SK-N-SH treated with all-trans-retinoic acid at 6 μM for 48 hours (cell line): ENCODE data around the gene CYP24A1.

Source experiments
- ARNTL ChIP-seq: fragments of 450-650 bp; formaldehyde crosslinking; IDR thresholded peaks from 2 replicates; pipeline ENCODE4 v1.5.0; 2020; ENCODE audit warnings: low read depth, mild to moderate bottlenecking, moderate library complexity, borderline replicate concordance
- BACH2 ChIP-seq: fragments of 250-450 bp; sonication (Bioruptor Pico); IDR thresholded peaks from 2 replicates; pipeline ENCODE4 v1.9.0; 2021; ENCODE audit warnings: mild to moderate bottlenecking, borderline replicate concordance
- CSDC2 ChIP-seq: fragments of 250-450 bp; sonication (Bioruptor Pico); IDR thresholded peaks from 2 replicates; pipeline ENCODE4 v1.5.0; 2020; ENCODE audit warnings: mild to moderate bottlenecking, moderate library complexity
- CSRNP3 ChIP-seq: fragments of 250-450 bp; sonication (Bioruptor Pico); IDR thresholded peaks from 2 replicates; pipeline ENCODE4 v1.5.1; 2021; ENCODE audit warnings: mild to moderate bottlenecking, moderate library complexity
- ESRRG ChIP-seq: fragments of 250-450 bp; sonication (Bioruptor Pico); IDR thresholded peaks from 2 replicates; pipeline ENCODE4 v1.6.1; 2021; ENCODE audit warnings: mild to moderate bottlenecking
- ISL1 ChIP-seq: fragments of 250-450 bp; sonication (Bioruptor Pico); IDR thresholded peaks from 2 replicates; pipeline ENCODE4 v2.1.2; 2022; ENCODE audit warnings: mild to moderate bottlenecking, moderate library complexity
- OSR1 ChIP-seq: fragments of 250-450 bp; sonication (Bioruptor Pico); IDR thresholded peaks from 2 replicates; pipeline ENCODE4 v1.8.0; 2022; ENCODE audit warnings: moderate library complexity, mild to moderate bottlenecking, inconsistent platforms
- PATZ1 ChIP-seq: fragments of 250-450 bp; sonication (Bioruptor Pico); IDR thresholded peaks from 2 replicates; pipeline ENCODE4 v1.8.0; 2020; ENCODE audit warnings: mild to moderate bottlenecking, moderate library complexity, borderline replicate concordance
- PPARA ChIP-seq: fragments of 250-450 bp; sonication (Bioruptor Pico); IDR thresholded peaks from 2 replicates; pipeline ENCODE4 v1.5.0; 2020; ENCODE audit warnings: mild to moderate bottlenecking, borderline replicate concordance
- ZFP30 ChIP-seq: fragments of 450-650 bp; formaldehyde crosslinking; IDR thresholded peaks from 2 replicates; pipeline ENCODE4 v1.5.0; 2022; ENCODE audit warnings: mild to moderate bottlenecking, moderate library complexity
- ZNF70 ChIP-seq: fragments of 450-650 bp; formaldehyde crosslinking; IDR thresholded peaks from 2 replicates; pipeline ENCODE4 v1.5.0; 2020; ENCODE audit warnings: mild to moderate bottlenecking, moderate library complexity
- ZNF8 ChIP-seq: fragments of 450-650 bp; formaldehyde crosslinking; IDR thresholded peaks from 2 replicates; pipeline ENCODE4 v1.5.0; 2020; ENCODE audit warnings: mild to moderate bottlenecking, moderate library complexity
- TF ChIP-seq, protein P1 (sequence below): fragments of 250-450 bp; sonication (Bioruptor Pico); IDR thresholded peaks from 2 replicates; pipeline ENCODE4 v1.8.0; 2021; ENCODE audit warnings: low read depth, mild to moderate bottlenecking, moderate library complexity, borderline replicate concordance
- TF ChIP-seq, protein P2 (sequence below): fragments of 250-450 bp; sonication (Bioruptor Pico); IDR thresholded peaks from 2 replicates; pipeline ENCODE4 v1.5.1; 2020; ENCODE audit warnings: low read depth, mild to moderate bottlenecking, moderate library complexity

- TF ChIP-seq ARNTL (CRISPR knock-in tag) (no peak), CSRNP3 (no peak), OSR1 (no peak), PATZ1 (CRISPR knock-in tag) (no peak), BACH2 (CRISPR knock-in tag) (no peak), CSDC2 (CRISPR knock-in tag) (no peak), ESRRG (no peak), ZFP30 (CRISPR knock-in tag) (no peak), ZNF8 (no peak), PPARA (CRISPR knock-in tag) (no peak), ZNF70 (CRISPR knock-in tag) (no peak), ISL1 (CRISPR knock-in tag) (no peak)
- TF ChIP-seq, protein P1, sequence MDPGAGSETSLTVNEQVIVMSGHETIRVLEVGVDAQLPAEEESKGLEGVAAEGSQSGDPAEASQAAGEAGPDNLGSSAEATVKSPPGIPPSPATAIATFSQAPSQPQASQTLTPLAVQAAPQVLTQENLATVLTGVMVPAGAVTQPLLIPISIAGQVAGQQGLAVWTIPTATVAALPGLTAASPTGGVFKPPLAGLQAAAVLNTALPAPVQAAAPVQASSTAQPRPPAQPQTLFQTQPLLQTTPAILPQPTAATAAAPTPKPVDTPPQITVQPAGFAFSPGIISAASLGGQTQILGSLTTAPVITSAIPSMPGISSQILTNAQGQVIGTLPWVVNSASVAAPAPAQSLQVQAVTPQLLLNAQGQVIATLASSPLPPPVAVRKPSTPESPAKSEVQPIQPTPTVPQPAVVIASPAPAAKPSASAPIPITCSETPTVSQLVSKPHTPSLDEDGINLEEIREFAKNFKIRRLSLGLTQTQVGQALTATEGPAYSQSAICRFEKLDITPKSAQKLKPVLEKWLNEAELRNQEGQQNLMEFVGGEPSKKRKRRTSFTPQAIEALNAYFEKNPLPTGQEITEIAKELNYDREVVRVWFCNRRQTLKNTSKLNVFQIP (CRISPR knock-in tag): no peak
- TF ChIP-seq, protein P2, sequence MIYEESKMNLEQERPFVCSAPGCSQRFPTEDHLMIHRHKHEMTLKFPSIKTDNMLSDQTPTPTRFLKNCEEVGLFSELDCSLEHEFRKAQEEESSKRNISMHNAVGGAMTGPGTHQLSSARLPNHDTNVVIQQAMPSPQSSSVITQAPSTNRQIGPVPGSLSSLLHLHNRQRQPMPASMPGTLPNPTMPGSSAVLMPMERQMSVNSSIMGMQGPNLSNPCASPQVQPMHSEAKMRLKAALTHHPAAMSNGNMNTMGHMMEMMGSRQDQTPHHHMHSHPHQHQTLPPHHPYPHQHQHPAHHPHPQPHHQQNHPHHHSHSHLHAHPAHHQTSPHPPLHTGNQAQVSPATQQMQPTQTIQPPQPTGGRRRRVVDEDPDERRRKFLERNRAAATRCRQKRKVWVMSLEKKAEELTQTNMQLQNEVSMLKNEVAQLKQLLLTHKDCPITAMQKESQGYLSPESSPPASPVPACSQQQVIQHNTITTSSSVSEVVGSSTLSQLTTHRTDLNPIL (CRISPR knock-in tag): no peak
Observed at GRCh38 chr20:54107181-54107580, 66.6 kb downstream of the CYP24A1 start.
